Endothelial cell of umbilical vein (primary cell): ENCODE data around the gene MAPKAP1. TPM values are rescaled to one million over a fixed set of nuclear protein-coding genes. Genes with fewer than 3 reads are reported as not detected.

Experiments
- BruUV-seq: library from RNA; stranded (reverse); fragments of 400-500 nt; replicated peaks from 2 replicates; lab custom pipeline; 2021; lab: Mats Ljungman, UMichigan
- CTCF ChIA-PET: fragments of 300-600, 350-600 bp; sonication (Branson Sonifier 250); formaldehyde crosslinking; loops from one replicate; lab custom pipeline; 2021; ENCODE audit warnings: antibody characterized with exemption, inconsistent platforms; lab: Charles Lee
- POLR2A ChIA-PET: fragments of 300-600, 350-600 bp; sonication (Branson Sonifier 250); formaldehyde crosslinking; loops from one replicate; lab custom pipeline; 2021; ENCODE audit warnings: antibody characterized with exemption, inconsistent platforms; lab: Charles Lee
- DNase-seq: peaks from one replicate; pipeline ENCODE4 v3.0.0-alpha.2; 2011; ENCODE audit warnings: low read depth, low spot score
- FAIRE-seq: peaks from 2 replicates; lab custom pipeline; 2011; peaks lifted over from hg19 to GRCh38; lab: Jason Lieb, UNC
- H2AFZ ChIP-seq: 2 replicates; pipeline ENCODE4 v1.6.0; 2012; ENCODE audit warnings: low read depth, low read length, control low read depth, inconsistent platforms
- H3K27ac ChIP-seq: 2 replicates; pipeline ENCODE4 v1.5.1; 2011; ENCODE audit warnings: low read depth, mild to moderate bottlenecking, control low read depth, low read length, moderate library complexity; ENCODE audit not compliant: insufficient read depth
- H3K27me3 ChIP-seq, 2 experiments: 2 replicates each; pipeline versions ENCODE4 v1.6.0 to v1.6.1; 2011; ENCODE audit warnings: low read length in 2 of 2, mixed read lengths in 1 of 2; ENCODE audit not compliant: control insufficient read depth in 2 of 2, insufficient read depth in 2 of 2
- H3K36me3 ChIP-seq, 2 experiments: 2 replicates in 1 of 2; 3 replicates in 1 of 2; pipeline ENCODE4 v1.5.1; 2011; ENCODE audit warnings: low read length in 2 of 2, mild to moderate bottlenecking in 1 of 2, moderate library complexity in 1 of 2; ENCODE audit not compliant: control insufficient read depth in 2 of 2, insufficient read depth in 2 of 2; ENCODE audit errors: extremely low read depth in 1 of 2
- H3K4me1 ChIP-seq: 3 replicates; pipeline ENCODE4 v1.5.1; 2011; ENCODE audit warnings: mild to moderate bottlenecking, low read length; ENCODE audit not compliant: control insufficient read depth, insufficient read depth; ENCODE audit errors: extremely low read depth
- H3K4me2 ChIP-seq: 2 replicates; pipeline ENCODE4 v1.6.1; 2011; ENCODE audit warnings: low read length, control low read depth, mixed read lengths; ENCODE audit not compliant: insufficient read depth
- H3K4me3 ChIP-seq, 3 experiments: fragments of 200-600 bp in 1 of 3; sonication (generic), shearing (Covaris generic) in 1 of 3; replicated peaks in 1 of 3; 2 replicates each; pipeline ENCODE4 v1.5.1; 2011 to 2016; ENCODE audit warnings: control low read depth in 3 of 3, low read length in 3 of 3, mild to moderate bottlenecking in 2 of 3, inconsistent platforms in 1 of 3, low read depth in 1 of 3, moderate library complexity in 1 of 3; ENCODE audit not compliant: insufficient read depth in 1 of 3
- H3K79me2 ChIP-seq: 2 replicates; pipeline ENCODE4 v1.6.0; 2012; ENCODE audit warnings: low read length, inconsistent platforms; ENCODE audit not compliant: control insufficient read depth, insufficient read depth
- H3K9ac ChIP-seq: replicated peaks from 2 replicates; pipeline ENCODE3; 2011; ENCODE audit warnings: low read length, control low read depth; ENCODE audit not compliant: insufficient read depth; ENCODE audit errors: extremely low read depth
- H3K9me1 ChIP-seq: replicated peaks from 3 replicates; pipeline ENCODE4 v1.6.0; 2011; ENCODE audit warnings: mild to moderate bottlenecking, low read length; ENCODE audit not compliant: control insufficient read depth, insufficient read depth; ENCODE audit errors: extremely low read depth
- H3K9me3 ChIP-seq: replicated peaks from 2 replicates; pipeline ENCODE4 v1.5.1; 2012; ENCODE audit warnings: low read length, inconsistent platforms; ENCODE audit not compliant: control insufficient read depth, insufficient read depth
- H4K20me1 ChIP-seq: replicated peaks from 2 replicates; pipeline ENCODE3; 2011; ENCODE audit warnings: mild to moderate bottlenecking, low read length; ENCODE audit not compliant: control insufficient read depth, insufficient read depth; ENCODE audit errors: extremely low read depth
- CTCF ChIP-seq, 2 donors: IDR thresholded peaks; 1 replicate in 1 of 2; 2 replicates in 1 of 2; pipeline ENCODE4 v1.5.1; 2011; ENCODE audit warnings: low read length in 2 of 2, mild to moderate bottlenecking in 2 of 2, moderate library complexity in 2 of 2, control low read depth in 1 of 2, inconsistent platforms in 1 of 2, low read depth in 1 of 2; ENCODE audit not compliant: insufficient read depth in 1 of 2; ENCODE audit errors: extremely low read depth in 1 of 2
- EZH2 ChIP-seq: IDR thresholded peaks from 2 replicates; pipeline ENCODE4 v1.6.1; 2012; ENCODE audit warnings: borderline replicate concordance, low read depth, mild to moderate bottlenecking, moderate library complexity, low read length, inconsistent platforms; ENCODE audit not compliant: severe bottlenecking
- FOS ChIP-seq: IDR thresholded peaks from 2 replicates; pipeline ENCODE4 v1.6.1; 2011; ENCODE audit warnings: mild to moderate bottlenecking, low read length, moderate library complexity, borderline replicate concordance; ENCODE audit not compliant: insufficient read depth
- GATA2 ChIP-seq: IDR thresholded peaks from 2 replicates; pipeline ENCODE4 v1.7.0; 2011; ENCODE audit warnings: low read depth, mild to moderate bottlenecking, moderate library complexity, mixed read lengths, low read length; ENCODE audit not compliant: insufficient read length, insufficient read depth
- JUN ChIP-seq: IDR thresholded peaks from 2 replicates; pipeline ENCODE4 v1.6.1; 2011; ENCODE audit warnings: borderline replicate concordance, low read depth; ENCODE audit not compliant: insufficient read length, insufficient read depth
- MAX ChIP-seq: IDR thresholded peaks from 2 replicates; pipeline ENCODE4 v1.6.1; 2011; ENCODE audit not compliant: insufficient read depth, insufficient read length
- MYC ChIP-seq: IDR thresholded peaks from one replicate; pipeline ENCODE4 v1.6.1; 2011; ENCODE audit warnings: mild to moderate bottlenecking, low read depth, low read length
- POLR2A ChIP-seq: IDR thresholded peaks from 2 replicates; pipeline ENCODE4 v1.6.1; 2012; ENCODE audit warnings: low read depth, mild to moderate bottlenecking, control low read depth, low read length
- POLR2AphosphoS5 ChIP-seq: IDR thresholded peaks from 2 replicates; pipeline ENCODE4 v1.6.1; 2012; ENCODE audit warnings: low read depth, mild to moderate bottlenecking, control low read depth, low read length, moderate library complexity; ENCODE audit not compliant: insufficient read depth
- dilution Hi-C: fragments of 300-500 bp; cut with MboI; formaldehyde crosslinking; loops from one replicate; pipeline ENCODE4 v1.15.0; 2019; ENCODE audit warnings: low sequenced_read_pairs; ENCODE audit not compliant: extremely low pct_ligation_motif_present
- intact Hi-C: fragments of 100-400 bp; cut with micrococcal nuclease; formaldehyde crosslinking; loops from one replicate; pipeline ENCODE4 v1.10.0; 2022
- polyA plus RNA-seq, 4 experiments: library from polyadenylated mRNA; depleted of rRNA in 3 of 4; stranded (reverse) in 3 of 4; unstranded in 1 of 4; fragments of >200 nt; gene quantifications; 2 replicates each; pipeline versions ENCODE4 v1.2.1 to v1.2.3, GENCODE V29; 2011 to 2012; ENCODE audit warnings: missing spikeins in 1 of 4
- total RNA-seq: library from RNA; stranded (reverse); gene quantifications from 2 replicates; pipeline ENCODE4 v1.2.3, GENCODE V29; 2021

Gene MAPKAP1
- total and polyA plus RNA-seq, 2 donors (not counting 3 experiments of a cell fraction or from before 2014, with no cell fraction given), result 61.9 to 99.1 TPM

- Histone ChIP-seq H3K79me2 (peaks cover 38% of the 10 kb centered on the region), H3K27me3 (peaks cover 3 to 4% of the 10 kb centered on the region in 2 experiments), H2AFZ (peak within 1 kb of the TSS; percentile 98), H3K36me3 (no peaks in the 10 kb centered on the region), H3K27ac (peak within 1 kb of the TSS; percentile 19), H3K4me3 (peak within 1 kb of the TSS; percentile 66 to 92 (median 86)), H3K9me1 (no peaks in the 10 kb centered on the region), H3K9ac (peak within 1 kb of the TSS; percentile 57), H3K4me2 (peak within 1 kb of the TSS; percentile 89), H3K4me1 (peaks cover 24% of the 10 kb centered on the region), H3K9me3 (no peaks in the 10 kb centered on the region), H4K20me1 (no peaks in the 10 kb centered on the region)
- BruUV-seq, result no TSS peak
- ChIA-PET POLR2A (no interaction called here), CTCF (interaction anchor here (1.2 kb wide), 2 partner anchors 188 to 197 kb away, joined by 3 to 6 read pairs; no protein-coding TSS in a partner anchor)
- intact Hi-C loops (loop anchor here (2.0 to 5.0 kb wide), 2 partner anchors 40 to 340 kb away; partner anchors contain the start of gene MAPKAP1), dilution Hi-C loops (no loop called here)
- peak; percentile 38 for DNase-seq
- FAIRE-seq, result no peak
- no peak for TF ChIP-seq MYC
- no peak for TF ChIP-seq JUN
- TF ChIP-seq GATA2, result no peak
- no peak for TF ChIP-seq EZH2
- no peak for TF ChIP-seq FOS
- no peak for TF ChIP-seq MAX
- no peak for TF ChIP-seq CTCF (IDR thresholded peaks at IDR 0.05; ENCODE audit: extremely low read depth in 1 of 2, insufficient read depth in 1 of 2, low read depth in 1 of 2, low read length in 2 of 2)
- TF ChIP-seq POLR2A, result no peak
- TF ChIP-seq POLR2AphosphoS5, result no peak
Measured at GRCh38 chr9:125747053-125747764, 40.2 kb upstream of the MAPKAP1 start, which contains the start of gene PBX3. Gene PBX3 (plus strand): TSS chr9:125747373.
